Breast epithelium (tissue), 3 donors: ENCODE data around the gene DCAF8L1.

Experiments used
- CTCF ChIP-seq, 3 donors: fragments of 450-650 bp; IDR thresholded peaks; one replicate each; pipeline ENCODE4 v1.5.1; 2016 to 2017; ENCODE audit warnings: antibody characterized with exemption in 3 of 3, mild to moderate bottlenecking in 3 of 3, moderate library complexity in 3 of 3
- POLR2A ChIP-seq: fragments of 450-650 bp; IDR thresholded peaks from one replicate; pipeline ENCODE4 v1.6.1; 2016; ENCODE audit warnings: antibody characterized with exemption, mild to moderate bottlenecking, moderate library complexity
- POLR2AphosphoS5 ChIP-seq, 3 donors: sonication (generic); formaldehyde crosslinking; IDR thresholded peaks; one replicate each; pipeline ENCODE4 v1.6.1; 2017; ENCODE audit warnings: antibody characterized with exemption in 3 of 3

- TF ChIP-seq POLR2AphosphoS5 (IDR thresholded peaks at IDR 0.05) (no peak), CTCF (IDR thresholded peaks at IDR 0.05) (no peak), POLR2A (no peak)
Observed at GRCh38 chrX:27981349-27981748, at the start of gene DCAF8L1.
